SJSA1 (cell line): ENCODE data around the gene RAPGEF3. TPM values are rescaled to one million over a fixed set of nuclear protein-coding genes. Genes with fewer than 3 reads are reported as not detected.

Source experiments
- DNase-seq, 2 experiments: peaks; one replicate each; pipeline ENCODE4 v3.0.0-alpha.2; 2015 to 2020; ENCODE audit warnings: low spot score in 2 of 2, low read depth in 1 of 2
- H3K27ac ChIP-seq: fragments of 250-450 bp; sonication (Bioruptor Pico); 2 replicates; pipeline ENCODE4 v1.5.1; 2020; ENCODE audit warnings: mild to moderate bottlenecking, moderate library complexity
- H3K27me3 ChIP-seq: fragments of 250-450 bp; sonication (Bioruptor Pico); replicated peaks from 2 replicates; pipeline ENCODE4 v1.5.1; 2020; ENCODE audit warnings: mild to moderate bottlenecking, moderate library complexity
- H3K36me3 ChIP-seq: fragments of 250-450 bp; sonication (Bioruptor Pico); 2 replicates; pipeline ENCODE4 v1.5.1; 2020; ENCODE audit warnings: mild to moderate bottlenecking
- H3K4me1 ChIP-seq: fragments of 250-450 bp; sonication (Bioruptor Pico); replicated peaks from 2 replicates; pipeline ENCODE4 v1.6.1; 2021; ENCODE audit warnings: mild to moderate bottlenecking
- H3K4me3 ChIP-seq: fragments of 250-450 bp; sonication (Bioruptor Pico); 2 replicates; pipeline ENCODE4 v1.5.1; 2020; ENCODE audit warnings: mild to moderate bottlenecking
- H3K9me3 ChIP-seq: fragments of 250-450 bp; sonication (Bioruptor Pico); replicated peaks from 2 replicates; pipeline ENCODE4 v1.5.1; 2020; ENCODE audit warnings: mild to moderate bottlenecking
- total RNA-seq: library from RNA; depleted of rRNA; stranded (reverse); fragments of >200 nt; shearing (Covaris generic); gene quantifications from 2 replicates; pipeline ENCODE4 v1.2.3, GENCODE V29; 2014; rRNA removed

The RAPGEF3 gene
- total RNA-seq, 1 experiment from 2014 or later: 1.1 TPM

DNA sequence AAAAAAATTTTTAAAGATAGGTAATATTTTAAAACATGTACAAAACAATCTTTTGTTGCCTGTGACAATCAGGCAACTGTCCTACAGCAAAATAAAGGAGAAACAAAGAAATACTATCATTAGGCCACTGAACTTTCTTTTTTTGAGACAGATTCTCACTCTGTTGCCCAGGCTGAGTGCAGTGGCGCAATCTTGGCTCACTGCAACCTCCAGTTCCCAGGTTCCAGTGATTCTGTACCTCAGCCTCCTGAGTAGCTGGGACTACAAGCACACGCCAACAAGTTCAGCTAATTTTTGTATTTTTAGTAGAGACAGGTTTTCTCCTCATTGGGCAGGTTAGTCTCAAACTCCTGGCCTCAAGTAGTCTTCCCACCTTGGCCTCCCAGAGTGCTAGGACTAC lies 69.5 kb downstream of the RAPGEF3 start:
- Histone ChIP-seq H3K27me3 (no peaks in the 10 kb centered on the region), H3K4me3 (no peak overlapping the region), H3K4me1 (no peaks in the 10 kb centered on the region), H3K36me3 (peaks cover 39% of the 10 kb centered on the region), H3K9me3 (no peaks in the 10 kb centered on the region), H3K27ac (no peak overlapping the region)
- no peak for DNase-seq

DNA sequence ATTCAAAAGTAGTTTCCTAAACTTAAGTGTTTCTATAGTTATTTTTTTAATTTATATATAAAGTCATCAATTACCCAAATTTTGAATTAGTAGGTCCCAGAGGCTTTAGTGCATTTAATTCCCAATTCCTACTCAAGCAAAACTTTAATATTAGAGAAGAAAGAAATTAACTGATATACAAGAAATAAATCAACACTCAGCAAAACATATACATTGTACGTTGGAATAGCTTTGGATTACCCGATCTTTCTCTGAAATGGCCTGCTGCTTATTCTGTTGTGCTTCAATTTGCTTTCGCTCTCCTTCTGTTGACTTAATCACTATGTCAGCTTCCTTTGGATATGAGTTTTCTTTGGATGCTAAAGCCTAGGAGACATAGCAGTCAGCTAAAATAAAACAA lies 71.0 kb downstream of the RAPGEF3 start:
- H3K27ac ChIP-seq: no peak overlapping the region
- no peaks in the 10 kb centered on the region for H3K27me3 ChIP-seq
- H3K9me3 ChIP-seq: no peaks in the 10 kb centered on the region
- peaks cover 33% of the 10 kb centered on the region for H3K36me3 ChIP-seq
- DNase-seq: no peak
- no peak overlapping the region for H3K4me3 ChIP-seq
- H3K4me1 ChIP-seq: no peaks in the 10 kb centered on the region

DNA sequence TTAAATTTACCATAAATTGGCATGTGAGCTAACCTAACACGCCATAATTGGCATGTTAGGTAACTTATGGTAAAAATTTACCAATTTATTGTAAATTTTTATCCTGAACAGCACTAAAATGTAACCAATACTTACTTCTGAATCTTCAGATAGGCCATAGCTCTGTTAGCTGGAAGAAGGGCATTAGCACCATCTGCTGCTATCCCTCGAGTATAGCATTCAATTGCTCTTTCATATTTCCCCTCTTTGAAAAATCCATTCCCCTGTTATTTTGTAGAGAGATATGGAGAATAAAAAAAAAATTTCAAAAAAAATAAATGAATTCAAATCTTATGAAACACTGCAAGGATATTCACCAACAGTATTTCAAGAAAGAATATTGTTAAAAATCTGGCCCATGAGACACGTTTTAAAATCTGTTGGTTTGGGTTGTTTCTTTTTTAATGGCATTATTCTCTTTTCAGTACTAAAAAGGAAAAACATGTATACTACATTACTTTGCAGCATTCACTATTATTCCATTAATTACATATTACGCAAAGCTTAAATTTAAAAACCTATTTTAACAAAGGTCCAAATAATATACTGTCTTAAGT lies 71.9 kb downstream of the RAPGEF3 start:
- no peak overlapping the region for H3K4me3 ChIP-seq
- DNase-seq: peak in 1 of 2 experiments; percentile 4
- H3K4me1 ChIP-seq: no peaks in the 10 kb centered on the region
- no peak overlapping the region for H3K27ac ChIP-seq
- H3K9me3 ChIP-seq: no peaks in the 10 kb centered on the region
- no peaks in the 10 kb centered on the region for H3K27me3 ChIP-seq
- H3K36me3 ChIP-seq: peaks cover 27% of the 10 kb centered on the region

Other genes with a start within 250 kb of the RAPGEF3 start
- 25.7 and 27.6 TPM in 2 replicates for gene RPAP3, start 52.9 kb downstream of the RAPGEF3 start, total RNA-seq
- not detected in 2 replicates for gene ENDOU, start 33.4 kb downstream of the RAPGEF3 start, total RNA-seq
- 3.6 and 4.3 TPM in 2 replicates for gene SLC48A1, start 14.4 kb upstream of the RAPGEF3 start, total RNA-seq
- 29.7 and 37.5 TPM in 2 replicates for gene HDAC7, start 61.0 kb upstream of the RAPGEF3 start, total RNA-seq
- gene VDR, start 146.1 kb upstream of the RAPGEF3 start, total RNA-seq: 1.4 and 2.5 TPM in 2 replicates
- 83.1 and 143 TPM in 2 replicates for gene TMEM106C, start 204.7 kb upstream of the RAPGEF3 start, total RNA-seq
- gene COL2A1, start 245.6 kb upstream of the RAPGEF3 start, total RNA-seq: not detected in 2 replicates